HG03565 (cell line): ENCODE data around the gene PDZRN4.

Source experiments
- ATAC-seq: cut with Tn5 transposase; IDR thresholded peaks from one replicate; pipeline ENCODE4 v1.9.1; 2021; ENCODE audit warnings: mild to moderate bottlenecking, moderate library complexity; ENCODE audit not compliant: unreplicated experiment

Gene PDZRN4

DNA sequence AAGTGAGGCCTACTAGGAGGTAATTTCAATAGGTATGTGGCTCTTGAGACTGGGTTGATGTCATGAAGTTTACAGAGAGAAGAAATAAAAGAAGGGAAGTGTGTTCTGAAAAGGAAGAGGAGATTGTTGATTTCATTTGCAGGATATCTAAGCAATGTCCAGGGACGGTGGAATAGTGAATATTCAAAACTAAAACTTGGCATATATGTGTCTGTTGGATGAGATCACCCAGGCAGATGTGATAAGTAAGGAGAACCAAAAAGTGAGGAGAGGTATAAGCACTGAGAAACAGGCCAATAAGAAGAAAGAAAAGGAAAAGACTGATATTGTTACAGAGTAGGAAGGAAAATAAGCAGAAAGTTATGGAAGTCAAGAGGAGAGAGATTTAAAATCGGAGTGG lies 255.6 kb downstream of the PDZRN4 start:
- no peak for ATAC-seq

DNA sequence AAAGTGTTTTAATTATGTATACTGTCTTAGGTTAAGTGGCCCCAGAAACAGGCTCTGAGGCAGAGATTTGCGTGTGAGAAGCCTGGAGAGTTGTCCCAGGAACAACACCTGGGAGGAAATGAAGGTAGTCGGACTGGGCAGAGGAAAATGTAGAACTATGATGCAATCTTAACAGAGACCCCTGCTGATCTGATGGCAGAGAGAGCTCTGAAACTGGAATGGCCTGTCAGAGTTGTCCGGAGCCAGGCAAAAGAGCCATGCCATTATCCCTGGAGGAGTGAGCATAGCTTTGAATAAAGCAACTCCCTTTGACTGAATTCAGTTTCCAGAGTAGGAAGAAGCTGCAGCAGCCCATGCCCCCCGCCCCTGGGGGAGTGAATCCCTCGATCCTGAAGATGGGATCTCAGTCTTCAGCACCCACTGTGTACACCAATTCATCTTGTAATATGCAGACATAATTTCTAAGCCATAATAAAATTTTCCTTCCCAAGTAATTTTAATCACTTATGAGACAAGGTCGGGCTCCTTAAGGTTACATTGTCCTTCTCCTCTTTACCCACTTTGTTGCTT lies 264.8 kb downstream of the PDZRN4 start:
- no peak for ATAC-seq

DNA sequence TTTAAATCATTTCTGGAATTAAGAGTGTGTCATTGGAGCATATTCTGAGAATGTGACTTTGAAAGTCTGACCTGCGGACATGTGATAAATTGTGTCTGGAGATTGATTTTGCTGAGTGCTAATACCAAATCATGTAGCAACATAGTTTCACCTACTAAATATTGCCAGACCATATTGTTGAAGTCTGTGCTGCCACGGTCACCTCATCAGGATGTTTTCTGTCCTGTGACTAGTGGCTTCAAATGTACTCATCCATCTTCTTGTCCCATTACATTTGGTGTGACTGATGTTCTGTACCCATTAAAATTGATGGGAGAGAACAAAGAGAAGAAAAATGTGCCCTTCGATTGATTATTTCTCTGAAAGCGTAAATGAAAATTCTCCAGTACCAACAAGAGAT lies 265.3 kb downstream of the PDZRN4 start:
- no peak for ATAC-seq

DNA sequence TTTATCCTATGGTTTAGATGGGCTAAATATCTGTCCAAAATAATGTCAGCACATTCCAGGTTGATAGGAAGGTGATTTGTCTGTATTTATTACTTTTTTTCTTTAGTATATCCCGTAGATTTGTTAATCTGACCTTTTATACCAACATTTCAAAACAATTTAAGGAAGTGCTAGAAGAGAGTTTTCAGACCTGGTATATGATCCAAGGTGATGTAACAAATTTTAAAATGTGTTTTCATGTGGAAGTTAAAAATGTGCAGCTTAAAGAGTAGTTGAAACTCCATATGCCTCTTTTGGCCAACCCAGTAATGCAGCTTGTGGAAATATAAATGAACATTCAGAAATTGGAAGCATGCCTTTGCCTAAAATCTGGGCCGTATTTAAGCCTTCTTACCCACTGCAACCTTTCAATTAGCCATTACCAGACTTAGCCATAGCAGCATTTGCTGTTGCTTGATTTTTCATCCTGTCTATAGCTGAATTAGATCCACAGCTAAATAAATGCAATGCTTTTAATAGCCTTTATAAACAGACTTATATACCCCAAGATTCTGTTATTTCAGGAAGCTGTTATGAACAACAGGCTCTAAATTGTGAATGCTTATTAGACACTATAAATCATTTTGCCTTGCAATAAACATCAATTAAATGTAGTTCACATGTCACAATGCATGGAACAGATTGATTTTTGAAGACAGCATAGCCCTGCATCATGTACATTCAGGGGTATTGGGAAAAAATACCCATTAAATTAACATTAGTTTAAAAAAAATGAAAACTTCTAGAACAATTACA lies 271.2 kb downstream of the PDZRN4 start:
- ATAC-seq, result no peak

DNA sequence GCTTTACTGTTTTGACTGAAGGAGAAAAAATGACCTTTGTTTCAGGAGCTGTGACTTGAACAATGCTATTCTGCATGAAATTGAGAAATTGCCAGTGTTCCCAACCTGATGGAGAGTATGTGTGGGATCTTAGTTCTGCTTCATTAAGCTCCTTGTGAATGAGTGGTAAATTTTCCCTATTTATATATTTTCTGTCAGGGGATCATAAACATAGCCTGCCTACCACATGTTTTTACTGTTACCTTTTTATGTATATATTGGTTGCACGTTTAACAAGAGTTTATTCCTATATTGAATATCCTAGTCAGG lies 271.7 kb downstream of the PDZRN4 start:
- no peak for ATAC-seq

DNA sequence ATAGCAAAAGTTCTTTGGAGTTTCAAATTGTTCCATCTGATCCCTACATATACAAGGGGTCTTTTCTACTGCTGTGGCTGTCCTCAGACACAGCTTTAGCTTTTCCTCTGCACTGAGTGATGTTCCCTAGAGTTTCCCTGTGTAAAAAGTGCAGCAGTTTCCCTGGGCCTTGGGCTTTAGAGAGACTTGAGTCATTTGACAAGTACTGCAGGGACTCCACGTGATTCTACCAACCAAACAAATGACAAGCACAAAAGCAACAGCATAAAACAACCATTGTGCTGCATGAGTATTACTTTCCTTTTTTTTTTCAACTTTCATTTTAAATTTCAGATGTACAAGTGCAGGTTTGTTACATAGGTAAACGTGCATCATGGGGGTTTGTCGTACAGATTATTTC lies 272.8 kb downstream of the PDZRN4 start:
- ATAC-seq, result no peak

DNA sequence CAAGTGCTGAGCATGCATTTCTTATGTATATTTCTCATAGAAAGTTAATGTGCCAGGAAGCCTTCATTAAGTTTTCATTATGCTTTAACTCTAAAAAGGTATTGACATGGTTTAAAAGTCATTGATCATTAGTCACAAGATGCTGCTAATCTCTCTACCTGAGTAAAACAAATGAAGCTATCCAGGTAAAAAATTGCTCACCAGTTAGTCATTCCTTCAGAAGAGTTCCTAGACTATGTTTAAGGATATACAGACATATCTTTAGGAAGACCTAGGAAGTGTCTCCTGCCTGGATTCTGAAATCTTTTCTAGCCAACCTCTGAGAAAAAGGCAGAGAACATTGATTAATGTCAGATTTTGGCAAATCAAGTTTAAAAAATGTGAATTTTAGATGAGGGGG lies 274.2 kb downstream of the PDZRN4 start:
- no peak for ATAC-seq

DNA sequence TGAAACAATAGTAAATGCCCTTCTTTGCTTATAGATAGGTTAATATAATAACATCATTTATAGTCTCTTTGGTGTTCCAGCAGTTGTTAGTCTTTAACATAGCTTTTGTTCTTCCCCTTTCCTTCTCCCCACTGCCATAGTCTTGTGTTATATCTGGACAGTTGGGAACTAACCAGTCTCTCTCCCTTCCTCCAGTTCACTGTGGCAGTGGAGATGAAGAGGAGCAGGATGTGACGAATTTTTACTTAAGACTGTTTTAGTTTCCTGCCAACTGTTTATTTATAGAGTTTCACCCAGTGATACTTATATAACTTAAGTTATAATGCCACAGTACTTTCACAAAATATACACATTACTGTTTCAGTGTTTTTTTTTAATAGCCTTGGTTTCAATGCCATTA lies 277.4 kb downstream of the PDZRN4 start:
- ATAC-seq, result no peak

DNA sequence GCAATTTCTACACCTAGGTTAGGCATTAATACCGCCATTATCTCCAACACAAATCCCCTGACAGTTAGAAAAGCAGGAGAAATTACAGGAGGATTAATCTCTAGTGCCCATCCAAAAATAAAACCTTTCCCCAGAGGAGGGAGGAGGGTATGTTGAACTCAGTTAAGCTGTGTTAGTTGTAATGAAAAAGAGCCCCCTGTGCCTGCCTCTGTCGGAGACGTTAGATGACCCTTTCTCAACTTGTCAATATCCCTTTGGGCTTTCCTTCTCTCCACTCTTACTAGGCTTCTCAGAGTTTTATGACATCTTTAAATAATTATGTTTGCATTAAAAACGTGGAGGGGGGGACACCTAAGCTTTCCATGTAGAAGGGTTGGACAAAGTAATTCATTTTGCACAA lies 278.2 kb downstream of the PDZRN4 start:
- ATAC-seq, result no peak

DNA sequence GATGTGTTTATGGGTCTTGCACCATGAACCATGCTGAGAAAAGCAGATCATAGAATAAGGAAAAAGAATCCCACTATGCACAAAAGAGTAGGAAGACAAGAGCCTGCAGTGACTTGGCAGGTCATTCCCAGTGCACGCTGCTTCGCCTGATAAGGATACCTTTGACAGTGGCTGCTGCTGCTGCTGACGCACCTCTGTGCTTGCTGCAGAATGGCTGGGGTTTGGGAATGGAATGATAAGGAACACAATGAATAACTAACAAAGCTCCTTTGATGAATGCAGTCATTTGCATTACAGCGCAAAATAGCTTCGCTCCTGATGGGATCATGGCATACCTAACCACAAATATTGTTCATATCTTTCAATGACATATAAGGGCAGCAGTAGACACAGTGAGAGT lies 278.7 kb downstream of the PDZRN4 start:
- no peak for ATAC-seq

DNA sequence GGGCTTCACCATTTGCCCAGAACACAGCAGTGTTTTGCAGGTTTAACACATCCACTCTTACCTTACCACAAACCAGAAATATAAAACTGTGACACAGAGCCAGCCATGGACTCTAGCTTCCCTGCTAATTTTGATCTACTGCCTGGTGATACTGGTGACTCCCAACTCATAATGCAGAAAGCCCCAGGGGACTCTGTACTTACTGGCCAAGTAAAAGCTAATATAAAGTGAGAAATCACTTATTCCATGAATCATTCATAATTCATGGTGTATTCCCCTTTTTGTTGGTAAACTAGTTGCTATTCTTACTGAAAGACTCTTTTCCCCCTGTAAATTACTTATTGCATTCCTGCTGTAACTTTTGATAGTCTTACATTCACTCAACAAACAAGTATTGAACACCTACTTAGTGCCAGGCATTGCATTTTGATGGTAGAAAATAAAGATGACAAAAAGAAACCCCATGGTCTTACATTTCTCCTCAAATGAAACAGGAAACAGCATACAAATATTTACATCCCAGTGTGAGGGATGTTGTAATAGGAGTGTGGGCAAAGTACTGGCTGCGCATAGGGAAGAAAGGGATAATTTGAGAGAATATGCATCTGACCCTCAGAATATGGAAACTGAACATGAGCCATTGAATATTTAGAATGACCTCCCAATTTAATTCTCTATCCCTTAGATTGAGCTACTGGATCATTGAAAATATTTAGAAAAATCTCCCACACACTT lies 279.6 kb downstream of the PDZRN4 start:
- no peak for ATAC-seq

DNA sequence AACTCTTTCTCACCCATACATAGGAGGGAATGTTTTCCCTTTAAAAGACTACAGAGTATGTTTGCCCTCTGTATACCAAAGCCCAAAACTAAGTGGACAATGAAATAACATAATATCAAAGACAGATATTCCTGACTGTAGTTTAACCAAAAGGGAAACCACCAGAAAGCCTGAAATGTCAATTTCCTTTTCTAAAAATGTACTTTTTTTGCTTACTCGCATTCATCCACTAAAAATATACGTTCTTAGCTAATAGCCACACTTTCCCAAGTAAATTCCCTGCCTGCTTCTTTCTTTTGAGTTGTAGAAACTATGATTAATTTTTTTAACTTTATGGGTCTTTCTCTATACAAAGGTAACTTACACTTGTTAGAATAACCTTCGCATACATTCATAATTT lies 280.2 kb downstream of the PDZRN4 start:
- no peak for ATAC-seq

DNA sequence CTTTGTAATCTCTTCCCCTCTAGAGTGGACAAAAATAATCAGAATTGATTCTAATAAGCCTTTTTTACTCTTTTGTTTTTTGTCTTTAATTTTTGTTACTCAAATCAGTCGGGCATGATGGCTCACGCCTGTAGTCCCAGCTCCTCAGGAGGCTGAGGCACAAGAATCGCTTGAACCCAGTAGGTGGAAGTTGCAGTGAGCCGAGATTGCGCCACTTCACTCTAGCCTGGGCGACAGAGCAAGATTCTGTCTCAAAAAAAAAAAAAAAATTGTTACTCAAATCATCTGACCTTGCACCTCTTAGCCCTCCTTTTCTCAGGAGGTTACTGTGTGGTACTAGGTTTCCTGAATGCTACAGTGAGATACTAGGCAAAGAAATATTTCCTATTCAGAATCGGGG lies 280.6 kb downstream of the PDZRN4 start:
- ATAC-seq, result no peak

DNA sequence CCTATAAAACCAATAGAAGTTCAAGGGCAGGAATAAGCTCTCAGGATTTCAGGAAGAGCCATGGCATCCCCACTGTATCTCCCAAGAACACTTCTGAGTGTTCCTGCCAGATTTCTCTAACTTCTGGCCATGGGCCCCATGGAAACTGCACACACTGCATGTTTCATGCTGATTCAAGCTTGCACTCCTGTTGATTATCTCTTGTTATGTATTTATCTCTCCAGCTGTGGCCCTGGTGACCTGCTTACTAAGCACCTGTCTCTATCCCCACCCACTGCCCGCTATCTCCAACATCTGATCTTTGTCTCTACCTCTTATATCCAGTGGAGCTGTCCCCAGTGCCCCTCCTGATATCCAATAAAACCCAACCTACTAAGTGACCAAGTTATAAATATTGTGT lies 285.3 kb downstream of the PDZRN4 start:
- no peak for ATAC-seq

DNA sequence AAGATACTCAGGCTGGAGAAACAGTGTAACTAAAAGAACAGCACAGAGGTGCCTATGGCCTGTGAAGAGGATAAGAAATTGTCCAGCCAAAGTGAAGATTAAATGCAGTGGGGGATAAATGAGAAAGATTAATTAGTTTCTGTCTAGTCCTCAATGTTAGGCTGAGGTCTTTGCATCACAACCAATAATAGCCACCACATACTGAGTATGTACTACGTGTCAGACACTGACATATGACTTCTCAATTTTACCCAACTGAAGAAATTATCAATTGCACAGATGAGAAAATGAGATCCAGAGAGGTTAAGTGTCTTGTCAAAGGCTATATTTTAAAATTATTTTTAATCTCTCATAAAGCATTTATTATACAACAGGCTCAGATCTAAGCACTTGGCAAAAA lies 285.9 kb downstream of the PDZRN4 start:
- no peak for ATAC-seq

DNA sequence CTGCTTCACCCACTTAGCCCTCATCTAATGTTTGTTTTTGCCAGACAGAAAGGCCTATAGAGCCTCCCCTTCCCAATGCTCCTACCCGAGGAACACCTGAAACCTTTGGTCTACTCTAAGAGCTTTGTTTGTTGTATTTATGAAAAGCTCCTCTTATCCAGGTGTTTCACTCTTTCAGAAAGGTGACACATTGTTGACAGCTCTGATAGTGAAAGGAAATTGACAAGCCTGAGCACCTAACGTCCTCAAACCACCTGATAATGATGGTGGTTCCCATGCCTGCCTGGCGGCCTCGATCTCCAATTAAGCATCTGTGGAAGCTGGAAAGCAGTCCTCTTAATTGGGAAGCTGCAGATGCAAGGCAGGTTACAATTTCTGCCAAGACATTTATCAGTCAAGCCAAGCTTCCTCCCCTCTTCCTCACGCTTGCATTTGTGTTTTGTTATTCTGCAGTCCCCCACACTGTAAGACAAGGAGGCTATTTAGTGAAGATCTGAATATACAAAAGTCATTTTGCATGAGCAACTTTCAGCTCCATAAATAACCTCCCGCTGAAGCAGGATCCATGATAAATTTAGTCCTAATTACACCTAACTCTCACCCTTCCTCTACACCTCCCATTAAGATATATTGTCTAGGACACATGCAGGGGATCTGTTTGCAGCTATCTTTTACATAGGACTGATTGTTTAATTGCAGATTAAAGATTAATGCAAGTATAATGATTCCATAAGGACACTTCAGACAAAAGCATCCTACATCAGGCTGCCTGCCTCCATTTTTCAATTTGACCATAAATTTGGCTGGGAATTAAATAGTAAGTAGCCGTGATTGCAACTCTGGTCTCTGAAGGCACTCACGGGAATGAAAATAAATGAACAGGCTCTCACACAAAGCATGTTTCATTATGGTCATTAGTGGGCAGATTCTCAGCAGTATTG lies 288.6 kb downstream of the PDZRN4 start:
- no peak for ATAC-seq

DNA sequence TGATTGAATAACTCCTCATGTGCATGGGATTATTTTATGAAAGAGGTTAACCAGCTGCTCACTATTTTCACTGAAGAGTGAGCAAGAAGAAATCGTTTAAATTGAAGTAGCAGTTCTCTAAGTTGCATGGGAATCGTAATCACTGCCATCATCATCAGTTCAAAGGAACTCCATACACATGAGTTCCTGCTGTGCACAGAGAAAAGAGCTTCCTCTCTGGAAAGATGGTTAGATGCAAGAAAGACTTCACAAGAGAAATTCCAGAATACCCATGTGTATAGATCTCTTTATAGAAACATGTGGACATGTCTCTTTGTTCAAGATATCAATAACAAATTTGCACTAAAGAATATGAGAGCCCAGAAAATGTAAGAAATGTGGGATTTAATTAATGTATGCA lies 291.3 kb downstream of the PDZRN4 start:
- no peak for ATAC-seq

DNA sequence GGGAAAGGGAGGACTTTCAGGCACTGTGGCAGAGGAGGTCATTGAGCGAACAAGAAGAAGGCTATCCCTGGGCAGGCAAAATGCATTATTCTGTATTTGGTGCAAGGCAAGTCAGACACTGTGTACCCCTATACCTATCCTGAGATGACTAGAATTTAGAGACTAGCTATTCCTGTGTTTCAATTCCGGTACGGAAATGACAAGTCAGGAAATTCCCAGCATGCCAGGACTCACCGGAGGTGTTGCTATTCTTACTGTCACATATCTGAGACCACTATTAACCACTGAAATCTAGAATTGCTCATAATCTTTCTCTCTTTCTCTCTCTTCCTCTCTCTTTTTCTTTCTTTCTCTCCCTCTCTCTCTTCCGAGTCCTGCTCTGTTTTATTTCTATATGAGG lies 297.1 kb downstream of the PDZRN4 start:
- ATAC-seq, result peak; percentile 77

DNA sequence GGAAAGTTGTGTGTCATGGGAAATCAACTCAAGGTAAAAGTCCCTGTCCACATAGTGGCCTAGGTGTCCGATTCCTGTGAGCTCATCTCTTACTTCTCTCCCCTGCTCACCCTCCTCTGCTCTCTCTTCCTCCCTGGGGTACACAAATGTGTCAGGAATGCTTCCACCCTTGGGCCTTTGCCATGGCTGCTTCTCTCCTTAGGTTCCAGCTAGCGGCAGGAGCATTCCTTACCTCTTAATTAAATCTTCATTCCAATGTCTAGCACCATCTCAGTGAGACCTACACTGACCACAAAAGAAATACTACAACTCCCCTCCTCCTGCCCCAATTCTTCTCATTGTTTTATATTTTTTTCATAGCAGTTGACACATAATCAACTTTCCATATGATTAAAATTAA lies 298.6 kb downstream of the PDZRN4 start:
- ATAC-seq, result no peak

DNA sequence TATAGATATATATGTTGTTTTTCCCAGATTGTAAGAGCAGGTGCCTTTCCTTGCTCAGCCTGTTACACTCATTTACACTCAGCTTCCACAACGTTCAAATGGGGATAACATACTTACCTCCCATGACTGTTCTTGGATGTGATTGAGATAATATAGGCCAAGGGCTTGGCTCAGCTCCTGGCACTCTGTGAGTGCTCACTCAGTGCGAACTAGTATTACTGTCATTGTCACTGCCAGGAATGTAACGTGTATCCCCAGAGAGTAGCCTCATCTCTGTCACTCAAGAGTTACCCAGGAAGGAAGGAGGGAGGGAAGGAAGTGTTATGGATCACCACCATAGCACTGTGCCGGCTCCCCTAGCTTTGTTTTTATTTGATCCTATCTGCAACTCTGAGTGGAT lies 307.9 kb downstream of the PDZRN4 start:
- no peak for ATAC-seq

DNA sequence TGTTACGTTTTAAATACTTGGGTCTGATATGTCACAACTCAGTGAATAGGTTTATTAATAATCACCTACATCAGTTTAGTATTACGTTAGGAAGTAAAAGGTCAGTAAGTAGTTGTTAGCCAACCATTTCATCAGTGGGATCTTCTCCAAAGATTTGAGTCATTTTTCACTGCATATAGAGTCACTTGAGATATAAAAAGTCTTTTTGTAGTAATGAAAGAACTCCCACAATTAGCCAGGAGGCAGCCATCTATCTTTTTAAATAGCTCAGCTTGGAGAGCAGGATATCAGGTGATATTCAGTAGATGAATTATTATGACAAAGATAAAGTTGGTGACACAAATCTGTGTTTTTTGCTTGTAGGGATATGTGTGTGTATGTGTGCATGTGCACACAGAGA lies 309.3 kb downstream of the PDZRN4 start:
- ATAC-seq, result no peak
